ENCODE results near the gene TRIM63. TPM values are rescaled to one million over a fixed set of nuclear protein-coding genes. Genes with fewer than 3 reads are reported as not detected.

The TRIM63 gene
- total RNA-seq, 1 experiment from 2014 or later: not detected

DNA sequence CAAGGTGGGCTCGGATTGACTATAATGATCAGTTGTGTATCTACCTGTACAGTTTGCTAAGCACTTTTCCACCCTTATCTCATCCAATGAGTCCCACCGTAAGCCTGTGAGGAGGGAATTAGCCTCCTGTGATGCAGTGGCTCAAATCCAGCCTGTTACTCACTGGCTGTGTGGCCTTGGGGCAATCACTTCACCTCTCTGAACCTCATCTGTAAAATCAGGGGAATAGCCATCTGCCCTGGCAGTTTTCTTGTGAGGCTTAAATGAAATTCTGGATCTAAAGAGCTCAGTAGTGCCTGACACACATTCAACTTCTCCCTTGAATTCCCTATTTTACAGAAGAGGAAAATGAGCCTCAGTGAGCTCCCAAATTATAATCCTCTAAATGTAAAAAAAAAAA lies 53.3 kb downstream of the TRIM63 start:
- TF ChIP-seq POLR2AphosphoS5 (IDR thresholded peaks at IDR 0.05; ENCODE audit: low read depth, low read length) (no peak), SIN3A (IDR thresholded peaks at IDR 0.05; ENCODE audit: borderline replicate concordance, insufficient read depth, low read depth, low read length) (no peak), TCF7L2 (IDR thresholded peaks at IDR 0.05; ENCODE audit: low read depth, low read length) (no peak)
- TF ChIP-seq, protein P1, sequence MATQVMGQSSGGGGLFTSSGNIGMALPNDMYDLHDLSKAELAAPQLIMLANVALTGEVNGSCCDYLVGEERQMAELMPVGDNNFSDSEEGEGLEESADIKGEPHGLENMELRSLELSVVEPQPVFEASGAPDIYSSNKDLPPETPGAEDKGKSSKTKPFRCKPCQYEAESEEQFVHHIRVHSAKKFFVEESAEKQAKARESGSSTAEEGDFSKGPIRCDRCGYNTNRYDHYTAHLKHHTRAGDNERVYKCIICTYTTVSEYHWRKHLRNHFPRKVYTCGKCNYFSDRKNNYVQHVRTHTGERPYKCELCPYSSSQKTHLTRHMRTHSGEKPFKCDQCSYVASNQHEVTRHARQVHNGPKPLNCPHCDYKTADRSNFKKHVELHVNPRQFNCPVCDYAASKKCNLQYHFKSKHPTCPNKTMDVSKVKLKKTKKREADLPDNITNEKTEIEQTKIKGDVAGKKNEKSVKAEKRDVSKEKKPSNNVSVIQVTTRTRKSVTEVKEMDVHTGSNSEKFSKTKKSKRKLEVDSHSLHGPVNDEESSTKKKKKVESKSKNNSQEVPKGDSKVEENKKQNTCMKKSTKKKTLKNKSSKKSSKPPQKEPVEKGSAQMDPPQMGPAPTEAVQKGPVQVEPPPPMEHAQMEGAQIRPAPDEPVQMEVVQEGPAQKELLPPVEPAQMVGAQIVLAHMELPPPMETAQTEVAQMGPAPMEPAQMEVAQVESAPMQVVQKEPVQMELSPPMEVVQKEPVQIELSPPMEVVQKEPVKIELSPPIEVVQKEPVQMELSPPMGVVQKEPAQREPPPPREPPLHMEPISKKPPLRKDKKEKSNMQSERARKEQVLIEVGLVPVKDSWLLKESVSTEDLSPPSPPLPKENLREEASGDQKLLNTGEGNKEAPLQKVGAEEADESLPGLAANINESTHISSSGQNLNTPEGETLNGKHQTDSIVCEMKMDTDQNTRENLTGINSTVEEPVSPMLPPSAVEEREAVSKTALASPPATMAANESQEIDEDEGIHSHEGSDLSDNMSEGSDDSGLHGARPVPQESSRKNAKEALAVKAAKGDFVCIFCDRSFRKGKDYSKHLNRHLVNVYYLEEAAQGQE (IDR thresholded peaks at IDR 0.05; ENCODE audit: insufficient read depth in 1 of 2, low read depth in 2 of 2, low read length in 1 of 2): no peak
- TF ChIP-seq, protein P2, sequence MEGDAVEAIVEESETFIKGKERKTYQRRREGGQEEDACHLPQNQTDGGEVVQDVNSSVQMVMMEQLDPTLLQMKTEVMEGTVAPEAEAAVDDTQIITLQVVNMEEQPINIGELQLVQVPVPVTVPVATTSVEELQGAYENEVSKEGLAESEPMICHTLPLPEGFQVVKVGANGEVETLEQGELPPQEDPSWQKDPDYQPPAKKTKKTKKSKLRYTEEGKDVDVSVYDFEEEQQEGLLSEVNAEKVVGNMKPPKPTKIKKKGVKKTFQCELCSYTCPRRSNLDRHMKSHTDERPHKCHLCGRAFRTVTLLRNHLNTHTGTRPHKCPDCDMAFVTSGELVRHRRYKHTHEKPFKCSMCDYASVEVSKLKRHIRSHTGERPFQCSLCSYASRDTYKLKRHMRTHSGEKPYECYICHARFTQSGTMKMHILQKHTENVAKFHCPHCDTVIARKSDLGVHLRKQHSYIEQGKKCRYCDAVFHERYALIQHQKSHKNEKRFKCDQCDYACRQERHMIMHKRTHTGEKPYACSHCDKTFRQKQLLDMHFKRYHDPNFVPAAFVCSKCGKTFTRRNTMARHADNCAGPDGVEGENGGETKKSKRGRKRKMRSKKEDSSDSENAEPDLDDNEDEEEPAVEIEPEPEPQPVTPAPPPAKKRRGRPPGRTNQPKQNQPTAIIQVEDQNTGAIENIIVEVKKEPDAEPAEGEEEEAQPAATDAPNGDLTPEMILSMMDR (IDR thresholded peaks at IDR 0.05): no peak
- CTCF ChIA-PET: interaction anchor here (1.1 kb wide), 1 partner anchor 34 kb away, joined by 3 read pairs; no protein-coding TSS in a partner anchor
- intact Hi-C loops (cut with micrococcal nuclease; ENCODE audit: unreplicated experiment): no loop called here
- 0 out of 2 replicates have a peak, but pooled peaks cover 3% of the 10 kb centered on the region for H3K4me1 ChIP-seq (ENCODE audit: control insufficient read depth, insufficient read depth, low read length)
- DNase-seq (ENCODE audit: low read depth, low spot score) (no peak), ATAC-seq (no peak)
- no peaks in the 10 kb centered on the region for H3K9me3 ChIP-seq (ENCODE audit: control insufficient read depth, insufficient read depth, low read depth, low read length)
- no peak overlapping the region for H3K4me3 ChIP-seq (ENCODE audit: low read depth in 2 of 2, low read length in 2 of 2)
- H3K27ac ChIP-seq (ENCODE audit: low read length): no peak overlapping the region
- in situ Hi-C loops (cut with HindIII; ENCODE audit: low pct_unique_long_range_greater_than_20kb, low sequenced_read_pairs): no loop called here
- no peaks in the 10 kb centered on the region for H3K27me3 ChIP-seq (ENCODE audit: control insufficient read depth, insufficient read depth, low read length)
- POLR2A ChIA-PET: interaction anchor here (0.7 kb wide), 1 partner anchor 190 kb away, joined by 6 read pairs; no protein-coding TSS in a partner anchor
- H3K36me3 ChIP-seq (ENCODE audit: control insufficient read depth, insufficient read depth, low read length): no peaks in the 10 kb centered on the region
- BruUV-seq (replicated peaks): no TSS peak

DNA sequence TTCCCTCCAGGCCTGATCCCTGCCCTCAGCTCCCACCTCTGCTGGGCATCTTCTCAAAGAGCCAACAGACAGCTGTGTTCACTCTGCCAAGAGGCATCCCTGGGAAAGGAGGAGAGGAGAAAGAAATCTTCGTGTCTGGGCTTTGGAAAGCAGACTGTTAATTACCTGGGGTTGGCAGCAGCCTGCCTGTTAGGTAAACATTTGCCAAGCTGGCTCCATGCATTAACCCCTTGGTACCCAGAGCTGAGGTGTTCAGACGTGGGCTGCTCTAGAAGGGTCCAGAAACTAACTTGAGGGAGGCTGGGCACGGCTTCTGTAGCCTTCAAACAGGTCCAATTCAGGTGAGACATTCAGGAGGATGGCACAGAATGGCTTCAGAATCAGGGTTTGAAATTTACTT lies 54.6 kb downstream of the TRIM63 start:
- POLR2A ChIA-PET: no interaction called here
- in situ Hi-C loops (cut with HindIII; ENCODE audit: low pct_unique_long_range_greater_than_20kb, low sequenced_read_pairs): no loop called here
- intact Hi-C loops (cut with micrococcal nuclease; ENCODE audit: unreplicated experiment): no loop called here
- no peaks in the 10 kb centered on the region for H3K9me3 ChIP-seq (ENCODE audit: control insufficient read depth, insufficient read depth, low read depth, low read length)
- no peak overlapping the region for H3K27ac ChIP-seq (ENCODE audit: low read length)
- no peak for DNase-seq (ENCODE audit: low read depth, low spot score)
- ATAC-seq: no peak
- BruUV-seq (replicated peaks): no TSS peak
- no peak overlapping the region for H3K4me3 ChIP-seq (ENCODE audit: low read depth in 2 of 2, low read length in 2 of 2)
- no peaks in the 10 kb centered on the region for H3K36me3 ChIP-seq (ENCODE audit: control insufficient read depth, insufficient read depth, low read length)
- CTCF ChIA-PET: no interaction called here
- 0 out of 2 replicates have a peak, but pooled peaks cover 3% of the 10 kb centered on the region for H3K4me1 ChIP-seq (ENCODE audit: control insufficient read depth, insufficient read depth, low read length)
- no peak for TF ChIP-seq SIN3A (IDR thresholded peaks at IDR 0.05; ENCODE audit: borderline replicate concordance, insufficient read depth, low read depth, low read length)
- TF ChIP-seq, protein P1 (IDR thresholded peaks at IDR 0.05; ENCODE audit: insufficient read depth in 1 of 2, low read depth in 2 of 2, low read length in 1 of 2): no peak
- TF ChIP-seq, protein P2 (IDR thresholded peaks at IDR 0.05): no peak
- no peaks in the 10 kb centered on the region for H3K27me3 ChIP-seq (ENCODE audit: control insufficient read depth, insufficient read depth, low read length)

All from Panc1 (cell line).